NCI-H345 (cell line): ENCODE measurements around the gene LRRC51.
"Not testable (repeated sequence)": the region's sequence is repeated elsewhere in the genome, so short reads cannot be mapped to it uniquely, and the experiment has no call there.

ENCODE experiments used
- DNase-seq: peaks from one replicate; lab custom pipeline; 2025; lab: John Stamatoyannopoulos, UW

The LRRC51 gene

GRCh38 chr11:72140661-72141060, 60.0 kb downstream of the LRRC51 start:
- DNase-seq, result no peak

- no peak for DNase-seq
Observed at GRCh38 chr11:72141066-72141465, 60.4 kb downstream of the LRRC51 start.

- DNase-seq, result not testable (repeated sequence)
Observed at GRCh38 chr11:72142086-72142485, 61.4 kb downstream of the LRRC51 start.

- DNase-seq, result not testable (repeated sequence)
Observed at GRCh38 chr11:72142543-72142942, 61.9 kb downstream of the LRRC51 start.

- no peak for DNase-seq
Observed at GRCh38 chr11:72144807-72145565, 64.3 kb downstream of the LRRC51 start.
